Ectodermal cell (in vitro differentiated cells): ENCODE data around the gene INPP5F.
"Not testable (repeated sequence)": the region's sequence is repeated elsewhere in the genome, so short reads cannot be mapped to it uniquely, and the experiment has no call there.

Experiments
- H3K27ac ChIP-seq: 2 replicates; pipeline ENCODE4 v1.7.0; 2013; ENCODE audit warnings: mild to moderate bottlenecking, low read depth, low read length; ENCODE audit not compliant: insufficient read depth, poor library complexity, severe bottlenecking
- H3K27me3 ChIP-seq: 2 replicates; pipeline ENCODE4 v1.7.0; 2013; ENCODE audit warnings: mild to moderate bottlenecking, low read length; ENCODE audit not compliant: insufficient read depth, control insufficient read depth, poor library complexity, severe bottlenecking
- H3K36me3 ChIP-seq: one replicate; pipeline ENCODE4 v1.7.0; 2013; ENCODE audit warnings: low read length; ENCODE audit not compliant: control insufficient read depth, insufficient read depth
- H3K4me1 ChIP-seq: one replicate; pipeline ENCODE4 v1.7.0; 2013; ENCODE audit warnings: low read length; ENCODE audit not compliant: control insufficient read depth, insufficient read depth
- H3K4me3 ChIP-seq: 2 replicates; pipeline ENCODE4 v1.7.0; 2013; ENCODE audit warnings: low read depth, low read length, control low read depth; ENCODE audit not compliant: insufficient read depth
- H3K9me3 ChIP-seq: 2 replicates; pipeline ENCODE4 v1.7.0; 2013; ENCODE audit warnings: mild to moderate bottlenecking, low read length, moderate library complexity; ENCODE audit not compliant: control insufficient read depth
- WGBS, 2 experiments: methylation state at CpG; one replicate each; pipeline ENCODE4 v1.1.7; 2013; ENCODE audit warnings: missing lambda C conversion rate in 2 of 2; 5-methylcytosine and 5-hydroxymethylcytosine counted together

INPP5F gene

GRCh38 chr10:119759832-119760231, 34.0 kb downstream of the INPP5F start:
- H3K4me1 ChIP-seq = peaks cover under 1% of the 10 kb centered on the region
- H3K36me3 ChIP-seq = no peaks in the 10 kb centered on the region
- H3K27ac ChIP-seq = no peak overlapping the region
- H3K9me3 ChIP-seq = no peaks in the 10 kb centered on the region
- H3K4me3 ChIP-seq = no peak overlapping the region
- 93 to 96% methylated on average over 5 of the region's 5 CpGs for WGBS, 2 experiments
- H3K27me3 ChIP-seq = no peaks in the 10 kb centered on the region

GRCh38 chr10:119761106-119761505, 35.3 kb downstream of the INPP5F start:
- no peaks in the 10 kb centered on the region for H3K36me3 ChIP-seq
- H3K27ac ChIP-seq = no peak overlapping the region
- WGBS, 2 experiments = 95 to 98% methylated on average over 3 of the region's 3 CpGs
- H3K4me1 ChIP-seq = no peaks in the 10 kb centered on the region
- no peaks in the 10 kb centered on the region for H3K27me3 ChIP-seq
- no peak overlapping the region for H3K4me3 ChIP-seq
- H3K9me3 ChIP-seq = no peaks in the 10 kb centered on the region

- Histone ChIP-seq H3K27ac (no peak overlapping the region), H3K4me3 (no peak overlapping the region), H3K36me3 (no peaks in the 10 kb centered on the region), H3K27me3 (no peaks in the 10 kb centered on the region), H3K4me1 (no peaks in the 10 kb centered on the region), H3K9me3 (no peaks in the 10 kb centered on the region)
- 92 to 93% methylated on average over 3 of the region's 3 CpGs for WGBS, 2 experiments
Measured at GRCh38 chr10:119762035-119762434, 36.2 kb downstream of the INPP5F start.

GRCh38 chr10:119762805-119763798, 37.3 kb downstream of the INPP5F start:
- Histone ChIP-seq H3K27me3 (no peaks in the 10 kb centered on the region), H3K27ac (no peak overlapping the region), H3K4me1 (no peaks in the 10 kb centered on the region), H3K4me3 (no peak overlapping the region), H3K9me3 (no peaks in the 10 kb centered on the region), H3K36me3 (no peaks in the 10 kb centered on the region)
- WGBS, 2 experiments = 87 to 92% methylated on average over 8 of the region's 8 CpGs

GRCh38 chr10:119768455-119769094, 42.7 kb downstream of the INPP5F start:
- WGBS, 2 experiments = 92 to 95% methylated on average over 4 of the region's 4 CpGs
- Histone ChIP-seq H3K9me3 (no peaks in the 10 kb centered on the region), H3K36me3 (no peaks in the 10 kb centered on the region), H3K27ac (no peak overlapping the region), H3K4me3 (no peak overlapping the region), H3K27me3 (no peaks in the 10 kb centered on the region), H3K4me1 (no peaks in the 10 kb centered on the region)

GRCh38 chr10:119769886-119770285, 44.0 kb downstream of the INPP5F start:
- H3K4me1 ChIP-seq = no peaks in the 10 kb centered on the region
- no peaks in the 10 kb centered on the region for H3K27me3 ChIP-seq
- no peaks in the 10 kb centered on the region for H3K9me3 ChIP-seq
- no peak overlapping the region for H3K4me3 ChIP-seq
- 83 to 100% methylated on average over 1 to 2 of the region's 2 CpGs for WGBS, 2 experiments
- H3K27ac ChIP-seq = no peak overlapping the region
- H3K36me3 ChIP-seq = no peaks in the 10 kb centered on the region

- Histone ChIP-seq H3K4me3 (no peak overlapping the region), H3K27me3 (no peaks in the 10 kb centered on the region), H3K36me3 (no peaks in the 10 kb centered on the region), H3K27ac (no peak overlapping the region), H3K4me1 (no peaks in the 10 kb centered on the region), H3K9me3 (no peaks in the 10 kb centered on the region)
- WGBS, 2 experiments = 92 to 99% methylated on average over 2 of the region's 2 CpGs
Measured at GRCh38 chr10:119770928-119771327, 45.1 kb downstream of the INPP5F start.

- Histone ChIP-seq H3K27ac (no peak overlapping the region), H3K4me3 (no peak overlapping the region), H3K36me3 (no peaks in the 10 kb centered on the region), H3K4me1 (no peaks in the 10 kb centered on the region), H3K27me3 (no peaks in the 10 kb centered on the region), H3K9me3 (no peaks in the 10 kb centered on the region)
- 87 to 95% methylated on average over 3 of the region's 4 CpGs for WGBS, 2 experiments
Measured at GRCh38 chr10:119772334-119772733, 46.5 kb downstream of the INPP5F start.

- not testable (repeated sequence) for H3K36me3 ChIP-seq, H3K9me3 ChIP-seq, H3K27me3 ChIP-seq, H3K4me1 ChIP-seq, H3K27ac ChIP-seq, H3K4me3 ChIP-seq
- 87 to 91% methylated on average over 3 of the region's 3 CpGs for WGBS, 2 experiments
Measured at GRCh38 chr10:119773041-119773440, 47.2 kb downstream of the INPP5F start.

GRCh38 chr10:119775529-119775928, 49.7 kb downstream of the INPP5F start:
- H3K27ac ChIP-seq = no peak overlapping the region
- no peaks in the 10 kb centered on the region for H3K27me3 ChIP-seq
- H3K4me3 ChIP-seq = no peak overlapping the region
- H3K4me1 ChIP-seq = no peaks in the 10 kb centered on the region
- H3K9me3 ChIP-seq = no peaks in the 10 kb centered on the region
- 97 to 100% methylated on average over 1 of the region's 1 CpG for WGBS, 2 experiments
- no peaks in the 10 kb centered on the region for H3K36me3 ChIP-seq
